Measurements from ENCODE around the gene EDIL3.

- TF ChIP-seq CTCF (IDR thresholded peaks at IDR 0.05) (no peak), POLR2A (IDR thresholded peaks at IDR 0.05) (no peak), POLR2AphosphoS5 (IDR thresholded peaks at IDR 0.05) (no peak), EP300 (IDR thresholded peaks at IDR 0.05; ENCODE audit: low read depth) (no peak)
These were observed 247.1 kb downstream of the EDIL3 start for GRCh38 chr5:84137541-84137940.
